Medulla oblongata (tissue), 1 donor: Measurements from ENCODE around the gene RNGTT.
"Not testable (repeated sequence)": the region's sequence is repeated elsewhere in the genome, so short reads cannot be mapped to it uniquely, and the experiment has no call there.

Experiments
- DNase-seq: peaks from one replicate; pipeline ENCODE4 v3.0.0-alpha.2; 2015; ENCODE audit errors: extremely low spot score

Gene RNGTT

DNA sequence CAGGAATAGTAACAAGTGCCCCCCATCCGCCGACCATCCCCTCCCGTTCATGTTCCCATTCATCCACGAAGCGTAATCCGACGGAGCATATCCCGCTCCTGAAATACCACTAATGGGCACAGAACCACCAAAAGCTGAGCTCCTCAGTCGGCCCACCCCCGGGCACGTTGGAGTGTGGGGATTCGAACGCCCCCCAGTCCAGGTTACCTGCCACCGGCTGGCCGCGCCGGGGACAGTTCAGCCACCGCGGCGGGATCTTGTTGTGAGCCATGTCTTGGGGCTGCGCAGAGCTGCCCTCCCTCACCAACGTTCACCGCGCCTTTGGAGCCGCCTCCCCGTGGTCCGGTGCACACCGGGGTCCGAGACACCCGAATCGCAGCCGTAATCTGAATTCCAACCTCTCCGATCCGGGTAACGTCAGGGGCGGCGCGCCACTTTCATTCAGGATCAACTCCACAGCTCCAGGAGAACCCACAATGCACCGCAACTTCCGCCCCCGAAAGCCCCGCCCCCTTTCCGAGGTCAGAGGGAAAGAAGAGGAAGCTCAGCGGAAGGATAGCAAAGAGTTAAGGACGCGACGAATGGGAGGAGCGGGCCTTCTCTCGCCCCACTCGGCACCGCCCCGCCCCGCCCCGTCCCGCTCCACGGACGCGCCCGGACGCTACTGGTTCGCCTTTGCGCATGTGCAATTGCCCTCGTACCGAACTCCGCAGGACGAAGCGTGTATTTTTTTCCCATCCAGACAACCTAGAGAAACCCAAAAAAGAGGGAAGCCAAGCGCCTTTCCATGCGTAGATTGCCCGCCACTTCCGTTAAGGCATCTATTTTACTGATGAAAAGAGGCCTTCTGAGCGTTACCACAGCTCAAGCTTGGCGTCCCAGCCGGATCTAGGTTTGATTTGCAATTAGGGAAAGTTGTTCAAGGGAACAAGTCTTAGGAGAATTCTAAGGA, at the start of gene RNGTT:
TSS of gene RNGTT (minus strand) at position 480 of the 952 bp plus-strand sequence. CDS start at position 271, 209 bp downstream.
- peak; percentile 99 for DNase-seq

DNA sequence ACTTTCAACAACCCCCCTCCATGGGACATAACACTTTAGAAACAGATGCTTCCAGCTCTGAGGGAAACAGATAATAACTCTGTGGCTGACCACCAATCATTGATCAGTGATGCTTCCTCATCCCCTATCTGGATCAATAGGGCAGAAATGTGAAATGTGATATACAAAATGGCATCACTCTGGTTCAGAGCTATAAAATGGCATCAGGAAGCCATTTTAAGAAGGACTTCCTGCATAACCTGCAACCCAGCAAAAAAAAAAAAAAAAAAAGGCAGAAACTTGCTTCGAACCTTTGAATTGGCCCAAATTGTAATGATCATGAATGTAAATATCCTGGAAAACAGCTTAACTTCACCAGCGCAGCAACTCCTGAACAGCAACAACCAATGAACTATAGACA, 48.0 kb upstream of the RNGTT start:
- no peak for DNase-seq

DNA sequence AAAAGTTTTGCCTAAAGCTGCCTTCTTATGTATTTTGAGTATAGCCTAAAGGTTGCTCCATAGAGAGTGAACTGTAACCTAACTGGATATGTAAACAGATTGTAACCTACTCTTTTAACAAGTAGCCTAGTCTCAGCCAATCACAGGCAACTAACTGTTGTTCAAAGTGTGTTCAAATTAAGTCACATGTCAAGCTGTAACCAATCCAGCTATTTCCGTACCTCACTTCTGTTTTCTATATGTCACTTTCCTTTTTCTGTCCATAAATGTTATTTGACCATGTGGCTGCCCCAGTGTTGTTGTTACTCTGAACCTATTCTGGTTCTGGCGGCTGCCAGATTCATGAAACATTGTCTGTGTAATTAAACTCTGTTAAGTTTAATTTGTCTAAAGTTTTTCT, 47.4 kb upstream of the RNGTT start:
- DNase-seq = no peak

DNA sequence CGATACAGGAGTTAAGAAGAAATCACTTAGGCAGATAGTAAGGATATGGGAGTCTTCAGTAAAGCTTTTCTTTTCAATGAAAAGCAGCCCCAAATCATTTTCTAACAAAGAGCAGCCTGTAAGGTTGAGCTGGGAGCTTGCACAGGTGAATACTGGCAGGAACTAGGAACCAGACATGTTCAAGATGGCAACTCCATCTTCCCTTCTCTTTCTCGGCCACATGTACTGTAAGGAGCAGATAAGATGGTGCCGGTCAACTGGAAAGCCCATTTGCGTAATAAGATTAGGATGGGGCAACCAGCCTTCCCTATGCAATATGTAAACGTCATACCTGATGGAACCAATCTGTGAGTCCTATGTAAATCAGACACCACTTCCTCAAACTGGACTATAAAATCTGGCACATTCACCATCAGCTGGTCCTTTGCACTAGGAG, 46.2 kb upstream of the RNGTT start:
- DNase-seq = no peak

DNA sequence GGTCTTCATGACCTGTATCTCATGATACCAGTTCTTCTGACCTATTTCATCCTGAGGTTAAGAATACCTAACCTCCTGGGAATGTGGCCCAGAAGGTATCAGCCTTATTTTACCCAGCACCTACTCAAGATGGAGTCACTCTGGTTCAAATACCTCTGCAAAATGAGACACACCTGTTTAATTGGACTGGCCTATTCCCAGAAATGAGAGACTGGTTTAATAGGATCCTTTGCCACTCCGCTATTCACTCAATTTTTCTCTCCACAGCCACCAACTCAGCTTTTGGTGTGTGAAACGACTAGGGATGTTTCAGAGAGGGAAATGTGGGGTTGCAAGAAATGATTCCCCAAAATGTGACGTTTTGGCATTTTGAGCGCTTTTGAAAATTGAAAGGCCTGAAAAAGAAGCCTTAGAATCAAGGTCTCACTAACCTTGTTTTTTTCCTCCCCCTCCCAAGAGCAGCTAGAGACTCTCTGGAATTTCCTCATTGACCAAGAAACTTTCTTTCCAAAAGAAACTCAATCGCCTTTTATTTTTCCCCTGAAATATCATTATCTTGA, 45.5 kb upstream of the RNGTT start:
- DNase-seq = no peak

DNA sequence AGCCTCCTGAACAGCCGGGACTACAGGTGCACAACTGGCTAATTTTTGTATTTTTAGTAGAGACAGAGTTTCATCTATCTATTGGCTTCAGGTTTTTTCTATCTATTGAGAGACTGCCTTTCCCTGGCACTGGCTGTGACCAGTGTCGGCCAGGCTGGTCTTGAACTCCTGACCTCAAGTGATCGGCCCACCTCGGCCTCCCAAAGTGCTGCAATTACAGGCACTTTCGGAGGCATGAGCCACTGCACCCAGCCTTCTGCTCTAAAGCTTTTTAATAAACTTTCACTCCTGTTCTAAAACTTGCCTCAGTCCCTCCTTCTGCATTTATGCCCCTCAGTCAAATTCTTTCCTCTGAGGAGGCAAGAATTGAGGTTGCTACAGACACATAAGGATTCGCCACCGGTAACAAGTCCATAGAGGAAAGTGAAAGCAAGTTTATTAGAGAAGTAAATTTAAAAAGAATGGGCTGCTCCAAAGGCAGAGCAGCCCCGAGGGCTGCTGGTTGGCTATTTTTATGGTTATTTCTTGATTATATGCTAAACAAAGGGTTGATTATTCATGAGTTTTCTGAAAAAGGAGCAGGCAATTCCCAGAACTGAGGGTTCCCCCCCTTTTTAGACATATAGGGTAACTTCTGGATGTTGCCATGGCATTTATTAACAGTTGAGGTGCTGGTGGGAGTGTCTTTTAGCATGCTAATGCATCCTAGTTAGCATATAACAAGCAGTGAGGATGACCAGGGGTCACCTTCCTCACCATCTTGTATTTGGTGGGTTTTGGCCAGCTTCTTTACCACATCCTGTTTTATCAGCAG, 44.8 kb upstream of the RNGTT start:
- DNase-seq = peak; percentile 19

DNA sequence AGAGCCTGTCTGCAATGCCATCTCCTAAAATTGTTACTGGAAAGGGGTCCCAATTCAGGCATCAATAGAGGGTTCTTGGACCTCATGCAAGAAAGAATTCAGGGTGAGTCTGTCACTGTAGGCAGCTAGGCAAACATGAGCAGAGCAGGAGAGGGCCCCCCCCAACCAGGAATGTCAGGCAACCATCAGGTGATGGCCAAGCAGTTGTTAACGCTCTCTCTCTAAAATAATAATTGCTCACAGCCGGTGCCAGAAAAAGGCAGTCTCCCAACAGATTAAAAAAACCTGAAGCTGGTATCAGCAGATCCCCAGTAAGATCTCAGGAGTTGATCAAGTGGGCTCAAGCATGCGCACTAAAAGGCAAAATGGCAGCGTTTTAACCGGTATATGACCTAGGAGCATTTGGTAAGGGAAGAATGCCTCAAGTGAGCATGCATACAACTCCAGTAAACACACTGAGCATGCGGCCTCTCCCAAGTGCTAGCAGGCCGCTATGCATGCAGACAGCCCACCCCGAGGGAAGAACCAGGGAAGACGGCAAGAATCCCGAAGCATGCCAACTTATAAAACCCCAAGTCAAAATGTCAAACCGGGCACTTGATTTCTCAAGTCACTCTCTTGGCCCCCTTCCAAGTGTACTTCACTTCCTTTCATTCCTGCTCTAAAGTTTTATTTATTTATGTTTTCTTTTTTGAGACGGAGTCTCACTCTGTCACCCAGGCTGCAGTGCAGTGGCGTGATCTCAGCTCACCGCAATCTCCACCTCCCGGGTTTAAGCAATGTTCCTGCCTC, 44.0 kb upstream of the RNGTT start:
- peak; percentile 26 for DNase-seq

DNA sequence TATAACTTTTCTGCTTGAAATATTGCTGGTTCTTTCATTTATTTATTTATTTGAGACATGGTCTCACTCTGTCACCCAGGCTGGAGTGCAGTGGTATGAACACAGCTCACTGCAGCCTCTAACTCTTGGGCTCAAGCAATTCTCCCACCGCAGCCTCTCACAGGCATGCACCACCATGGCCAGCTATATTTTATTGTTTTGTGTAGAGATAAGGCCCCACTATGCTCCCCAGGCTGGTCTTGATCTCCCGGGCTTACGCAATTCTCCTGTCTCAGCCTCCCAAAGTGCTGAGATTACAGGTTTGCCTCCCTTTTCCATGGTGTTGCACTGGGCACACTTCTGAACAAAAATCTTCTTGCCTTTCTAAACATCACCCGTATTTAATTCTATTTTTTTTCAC, 39.1 kb upstream of the RNGTT start:
- no peak for DNase-seq

DNA sequence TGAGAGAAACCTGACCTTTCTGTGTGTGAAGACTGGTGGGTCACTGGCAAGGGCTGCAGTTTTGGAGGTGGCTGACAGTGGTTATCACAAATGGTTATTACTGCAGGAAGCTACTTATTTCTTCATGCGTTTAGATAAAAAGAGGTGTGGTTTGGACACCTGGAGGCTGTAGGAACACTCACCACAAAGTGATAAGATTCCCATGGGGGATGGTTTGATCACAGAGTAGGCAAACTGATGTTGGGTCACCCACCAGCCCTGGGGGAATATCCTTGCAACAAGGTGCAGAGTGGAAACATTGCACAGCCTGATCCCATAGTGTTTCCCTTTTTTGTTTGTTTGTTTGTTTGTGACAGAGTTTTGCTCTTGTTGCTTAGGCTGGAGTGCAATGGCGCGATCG, 33.9 kb upstream of the RNGTT start:
- DNase-seq = no peak

DNA sequence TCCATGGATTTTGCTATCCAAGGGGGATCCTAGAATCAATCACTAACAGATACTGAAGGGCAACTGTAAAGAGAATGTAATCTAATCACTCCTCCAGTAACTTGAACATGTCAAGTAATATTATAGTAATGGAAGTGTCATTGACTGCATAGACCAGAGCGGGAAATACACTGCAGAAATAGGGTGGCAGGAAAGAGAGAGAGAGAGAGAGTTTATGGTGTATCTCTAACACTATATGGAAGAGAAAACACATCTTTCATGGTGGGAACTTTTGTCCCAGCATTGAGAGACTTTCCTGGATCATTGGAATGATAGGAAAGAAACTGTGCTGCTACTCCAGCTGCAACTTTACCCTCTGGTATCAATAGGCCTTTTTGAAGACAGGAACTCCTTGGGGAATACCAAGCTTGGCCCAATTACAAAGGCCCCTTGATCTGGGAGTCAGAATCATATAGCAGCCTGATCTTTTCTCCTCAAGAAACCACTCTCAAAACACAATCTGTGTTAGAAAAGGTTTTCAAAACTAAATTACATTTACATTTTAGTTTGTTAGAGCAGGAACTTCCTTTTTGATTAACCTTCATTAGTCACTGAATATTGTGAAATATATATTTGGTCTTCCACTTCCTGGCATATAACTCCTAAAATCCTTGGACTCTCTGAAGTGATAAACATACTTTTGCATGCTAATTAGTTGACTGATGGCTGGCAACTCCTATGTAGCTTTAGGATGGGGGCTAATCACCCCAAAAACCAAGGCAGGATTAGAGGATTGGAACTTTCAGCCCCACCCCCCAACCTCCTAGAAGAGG, 29.5 kb upstream of the RNGTT start:
- no peak for DNase-seq

DNA sequence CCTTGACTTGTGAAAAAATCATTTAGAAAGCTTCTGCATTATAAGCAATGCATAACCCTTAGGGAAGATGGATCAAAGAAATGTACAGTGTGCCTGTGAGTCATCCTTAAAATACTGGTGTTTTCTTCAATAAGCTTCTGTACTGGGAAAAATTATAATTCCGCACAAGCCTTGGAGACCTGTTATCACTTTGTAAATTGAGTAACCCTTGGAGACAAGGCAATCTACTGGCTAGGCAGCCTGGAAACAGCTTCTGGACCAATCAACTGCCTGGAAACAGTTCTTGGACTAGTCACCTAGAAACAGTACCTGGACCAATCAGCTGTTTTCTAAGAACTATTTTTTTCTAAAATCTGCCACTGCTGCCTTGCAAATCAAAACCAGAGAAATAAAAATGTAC, 25.8 kb upstream of the RNGTT start:
- DNase-seq = no peak

DNA sequence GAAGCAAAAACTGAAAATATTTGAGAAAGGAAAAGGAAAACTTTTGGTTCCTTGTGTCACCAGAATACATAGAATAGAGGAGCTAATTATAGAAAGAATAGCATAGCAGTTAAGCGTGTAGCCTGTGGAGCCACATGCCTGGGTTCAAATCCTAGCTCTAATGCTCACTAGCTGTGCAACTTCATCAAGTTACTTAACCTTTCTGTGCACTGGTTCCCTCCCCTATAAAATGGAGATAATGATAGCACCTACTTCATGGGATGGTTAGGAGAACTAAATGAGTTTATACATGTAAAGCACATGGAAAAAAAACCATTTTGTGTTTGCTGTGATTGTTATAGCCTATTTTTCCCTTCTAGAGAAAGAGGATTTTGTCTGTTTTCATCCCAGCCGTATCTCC, 24.5 kb upstream of the RNGTT start:
- DNase-seq = no peak

DNA sequence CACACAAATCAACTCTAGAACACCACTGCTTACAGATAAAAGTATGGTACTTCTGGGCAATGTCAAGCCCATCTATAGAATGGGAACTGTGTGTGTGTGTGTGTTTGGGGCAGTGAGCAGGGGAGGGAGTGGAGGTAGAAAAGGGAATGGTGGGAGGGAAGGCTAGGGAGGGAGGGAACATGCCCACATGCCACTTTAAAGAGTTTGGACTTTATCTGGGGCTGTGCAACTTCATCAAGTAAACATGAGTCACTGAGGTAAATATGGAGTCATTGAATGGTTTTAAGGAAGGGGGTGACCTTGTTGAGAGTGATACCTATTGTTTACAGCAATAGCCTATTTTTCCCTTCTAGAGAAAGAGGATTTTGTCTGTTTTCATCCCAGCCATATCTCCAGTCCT, 22.5 kb upstream of the RNGTT start:
- DNase-seq = no peak

DNA sequence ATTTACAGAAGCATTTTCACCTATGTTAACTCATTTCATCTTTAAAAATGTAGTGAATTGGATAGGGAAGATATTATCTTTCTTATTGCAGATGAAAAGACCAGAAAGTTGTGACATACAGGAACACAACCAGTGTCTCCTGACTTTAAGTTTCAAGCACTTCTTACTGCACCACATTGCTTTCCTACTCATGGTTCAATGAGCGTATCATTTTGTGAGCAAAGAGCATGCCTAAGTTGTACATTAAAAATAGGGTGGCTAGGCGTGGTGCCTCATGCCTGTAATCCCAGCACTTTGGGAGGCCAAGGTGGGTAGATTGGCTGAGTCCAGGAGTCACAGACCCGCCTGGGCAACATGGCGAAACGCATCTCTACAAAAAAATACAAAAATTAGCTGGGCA, 21.2 kb upstream of the RNGTT start:
- DNase-seq = no peak

DNA sequence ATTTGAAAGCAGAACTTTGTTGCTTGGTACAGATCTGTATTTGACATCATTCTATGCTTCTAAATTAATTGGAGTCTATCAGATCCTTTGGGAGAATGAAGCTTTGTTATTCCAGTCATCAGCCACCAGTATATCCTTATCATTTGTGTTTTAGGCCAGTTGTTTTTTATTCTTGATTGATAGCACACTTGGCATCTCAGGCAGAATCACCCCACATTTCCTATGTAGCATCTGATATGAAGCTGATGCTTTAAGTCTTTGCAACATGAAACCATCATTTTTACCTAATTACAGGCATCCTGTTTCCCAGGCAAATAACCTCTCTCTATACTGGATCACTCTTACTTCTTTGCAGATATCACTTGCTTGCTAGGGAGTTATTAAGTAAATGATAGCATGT, 20.7 kb upstream of the RNGTT start:
- no peak for DNase-seq

DNA sequence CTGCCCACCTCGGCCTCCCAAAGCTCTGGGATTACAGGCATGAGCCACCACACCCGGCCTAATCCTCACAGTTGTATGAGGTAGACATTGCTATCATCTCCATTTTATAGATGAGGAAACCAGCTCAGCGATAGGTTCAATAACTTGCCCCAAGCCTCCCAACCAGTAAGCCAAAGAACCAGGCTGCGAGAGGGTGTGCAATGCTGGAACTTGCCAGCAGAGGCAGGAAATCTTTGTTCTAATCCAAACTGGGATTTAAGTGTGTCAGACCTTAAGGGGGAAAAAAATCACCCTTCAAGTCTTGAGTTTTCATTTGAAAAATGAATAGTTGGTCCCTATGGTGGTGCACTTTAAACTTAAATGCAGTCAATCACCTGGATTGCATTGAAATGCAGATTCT, 20.1 kb upstream of the RNGTT start:
- peak; percentile 31 for DNase-seq

DNA sequence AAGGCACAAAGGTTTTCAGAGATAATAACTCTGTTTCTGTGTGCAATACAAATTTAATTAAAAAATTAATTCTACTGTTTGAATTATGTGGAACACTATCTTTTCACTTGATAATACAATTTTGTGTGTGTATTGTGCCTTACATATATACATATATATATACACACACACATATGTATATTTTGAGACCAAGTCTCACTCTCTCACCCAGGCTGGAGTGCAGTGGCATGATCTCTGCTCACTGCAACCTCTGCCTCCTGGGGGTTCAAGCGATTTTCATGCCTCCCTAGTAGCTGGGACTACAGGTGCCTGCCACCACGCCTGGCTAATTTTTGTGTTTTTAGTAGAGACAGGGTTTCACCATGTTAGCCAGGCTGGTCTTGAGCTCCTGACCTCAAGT, 19.7 kb upstream of the RNGTT start:
- DNase-seq = not testable (repeated sequence)

DNA sequence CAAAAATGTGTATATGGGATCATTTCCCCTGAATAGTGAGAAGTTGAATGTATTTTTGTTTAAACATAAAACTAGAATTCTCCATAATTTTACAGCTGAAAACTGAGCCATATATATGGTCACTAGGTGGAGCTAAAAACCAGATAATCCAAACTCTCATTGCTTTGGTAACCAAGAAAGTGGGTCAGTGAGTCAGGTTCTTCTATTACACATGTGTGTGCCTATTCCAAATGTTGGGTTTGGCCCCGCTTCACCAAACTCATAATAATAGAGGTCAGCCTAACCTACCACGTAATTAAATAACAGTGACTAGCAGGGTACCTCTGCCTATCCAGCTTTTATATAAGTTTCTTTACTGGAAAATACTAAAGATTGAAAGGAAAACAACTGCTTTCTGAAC, 19.3 kb upstream of the RNGTT start:
- DNase-seq = peak; percentile 85

DNA sequence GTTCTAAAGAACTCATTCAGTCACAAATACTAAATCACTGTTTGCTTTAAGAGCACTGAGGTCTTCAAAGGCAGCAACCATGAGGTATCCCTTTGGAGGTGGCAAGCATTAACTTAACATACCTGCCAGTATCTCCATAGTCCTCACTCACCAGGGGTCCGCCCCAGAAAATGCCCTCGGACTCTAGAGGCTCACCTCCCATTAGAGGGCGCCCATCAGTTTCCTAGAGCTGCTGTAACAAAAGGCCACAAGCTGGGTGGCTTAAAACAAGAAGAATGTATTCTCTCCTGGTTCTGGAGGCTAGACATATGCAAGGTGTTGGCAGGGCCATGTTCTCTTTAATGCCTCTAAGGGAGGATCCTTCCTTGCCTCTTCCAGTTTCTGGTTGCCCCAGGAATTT, 12.0 kb upstream of the RNGTT start:
- no peak for DNase-seq

DNA sequence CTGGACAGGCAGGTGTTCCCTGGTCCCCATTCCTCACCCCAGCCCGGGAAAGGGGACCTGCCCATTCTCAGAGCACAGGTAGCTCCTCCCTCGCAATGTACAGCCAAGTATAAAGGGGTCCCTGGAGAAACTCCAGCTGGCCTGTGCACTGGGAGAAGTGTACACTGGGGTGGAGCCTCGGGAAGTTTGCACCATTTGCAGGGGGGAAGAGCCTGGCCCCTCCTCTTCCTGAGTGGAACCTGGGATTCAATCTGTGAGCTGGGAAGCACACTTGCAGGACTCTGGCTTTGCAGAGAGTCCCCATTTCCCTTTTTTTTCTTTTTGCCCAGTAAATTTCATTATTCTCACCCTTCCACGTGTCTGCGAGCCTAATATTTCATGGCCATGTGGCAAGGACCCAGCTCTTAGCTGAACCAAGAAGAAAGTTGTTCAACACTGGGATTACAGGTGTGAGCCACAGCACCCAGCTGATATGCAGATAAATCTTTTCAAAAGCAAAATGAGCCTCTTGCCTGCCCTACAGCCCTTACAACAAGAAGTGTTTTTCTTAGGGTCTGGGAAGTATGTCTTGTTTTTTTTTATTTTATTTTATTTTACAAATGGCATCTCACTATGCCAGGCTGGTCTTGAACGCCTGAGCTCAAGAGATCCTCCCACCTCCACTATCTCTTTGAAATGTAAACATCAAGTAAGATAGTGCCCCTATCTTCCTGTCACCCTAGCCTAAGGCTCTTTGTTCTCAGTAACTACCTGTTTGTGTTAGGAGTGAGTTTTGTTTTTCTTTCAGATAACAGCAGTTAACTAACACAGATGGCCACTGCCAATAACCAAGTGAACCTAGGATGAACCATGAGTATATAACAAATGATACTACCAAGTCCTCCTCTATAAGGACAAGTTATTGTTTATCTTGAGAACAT, 9.3 kb upstream of the RNGTT start:
- DNase-seq = no peak
